Panc1 (cell line): ENCODE results near the gene MAB21L3. TPM values are rescaled to one million over a fixed set of nuclear protein-coding genes. Genes with fewer than 3 reads are reported as not detected.

ENCODE experiments used
- ATAC-seq: fragments of 200-7000 bp; cut with Tn5 transposase; 2 replicates; pipeline ENCODE4 v1.9.1; 2020; ENCODE audit warnings: mild to moderate bottlenecking, moderate library complexity
- BruUV-seq: library from RNA; stranded (reverse); fragments of 400-500 nt; replicated peaks from 2 replicates; lab custom pipeline; 2021; lab: Mats Ljungman, UMichigan
- CTCF ChIA-PET: fragments of 300-600 bp; sonication (Branson Sonifier 250); formaldehyde crosslinking; loops from one replicate; lab custom pipeline; 2022; ENCODE audit warnings: antibody characterized with exemption; lab: Charles Lee
- POLR2A ChIA-PET: fragments of 300-600 bp; sonication (Branson Sonifier 250); formaldehyde crosslinking; loops from one replicate; lab custom pipeline; 2022; ENCODE audit warnings: antibody characterized with exemption; lab: Charles Lee
- DNase-seq: peaks from one replicate; pipeline ENCODE4 v3.0.0-alpha.2; 2010; ENCODE audit warnings: low read depth, low spot score
- H3K27ac ChIP-seq: 2 replicates; pipeline ENCODE4 v1.5.1; 2011; ENCODE audit warnings: mild to moderate bottlenecking, low read length, inconsistent platforms
- H3K27me3 ChIP-seq: fragments of 200-500 bp; sonication (Bioruptor generic); 2 replicates; pipeline ENCODE4 v1.6.0; 2014; ENCODE audit warnings: low read length, inconsistent platforms; ENCODE audit not compliant: control insufficient read depth, insufficient read depth
- H3K36me3 ChIP-seq: fragments of 200-500 bp; sonication (Bioruptor generic); 2 replicates; pipeline ENCODE4 v1.5.1; 2014; ENCODE audit warnings: inconsistent platforms, mild to moderate bottlenecking, low read length, moderate library complexity; ENCODE audit not compliant: control insufficient read depth, insufficient read depth
- H3K4me1 ChIP-seq: 2 replicates; pipeline ENCODE4 v1.5.1; 2011; ENCODE audit warnings: inconsistent platforms, mild to moderate bottlenecking, low read length, moderate library complexity; ENCODE audit not compliant: control insufficient read depth, insufficient read depth
- H3K4me3 ChIP-seq, 2 experiments: 2 replicates each; pipeline ENCODE4 v1.5.1; 2011 to 2012; ENCODE audit warnings: low read depth in 2 of 2, low read length in 2 of 2, mild to moderate bottlenecking in 2 of 2, inconsistent platforms in 1 of 2, moderate library complexity in 1 of 2
- H3K9me3 ChIP-seq: fragments of 200-500 bp; sonication (Bioruptor generic); 2 replicates; pipeline ENCODE4 v1.5.1; 2014; ENCODE audit warnings: low read depth, mild to moderate bottlenecking, inconsistent platforms, low read length, moderate library complexity; ENCODE audit not compliant: control insufficient read depth, insufficient read depth
- CTCF ChIP-seq: fragments of 450-650 bp; IDR thresholded peaks from 2 replicates; pipeline ENCODE4 v1.5.1; 2017; ENCODE audit warnings: mild to moderate bottlenecking
- POLR2AphosphoS5 ChIP-seq: IDR thresholded peaks from 2 replicates; pipeline ENCODE4 v1.6.1; 2012; ENCODE audit warnings: mild to moderate bottlenecking, low read depth, low read length, moderate library complexity
- REST ChIP-seq, 2 experiments: IDR thresholded peaks; 2 replicates each; pipeline ENCODE4 v1.6.1; 2011 to 2012; ENCODE audit warnings: low read depth in 2 of 2, control low read depth in 1 of 2, low read length in 1 of 2, mild to moderate bottlenecking in 1 of 2, moderate library complexity in 1 of 2; ENCODE audit not compliant: insufficient read depth in 1 of 2
- SIN3A ChIP-seq: IDR thresholded peaks from 2 replicates; pipeline ENCODE4 v1.6.1; 2012; ENCODE audit warnings: low read depth, mild to moderate bottlenecking, low read length, moderate library complexity, borderline replicate concordance; ENCODE audit not compliant: insufficient read depth
- TCF7L2 ChIP-seq: IDR thresholded peaks from 2 replicates; pipeline ENCODE4 v1.6.1; 2011; ENCODE audit warnings: mild to moderate bottlenecking, low read depth, low read length, inconsistent platforms
- in situ Hi-C: cut with HindIII; loops from 2 replicates; pipeline ENCODE4 v1.10.0; 2016; ENCODE audit warnings: low sequenced_read_pairs, low pct_unique_long_range_greater_than_20kb
- intact Hi-C: fragments of 100-400 bp; cut with micrococcal nuclease; formaldehyde crosslinking; loops from one replicate; pipeline ENCODE4 v1.10.0; 2022; ENCODE audit not compliant: unreplicated experiment
- total RNA-seq: library from RNA; stranded (reverse); gene quantifications from one replicate; pipeline ENCODE4 v1.2.1, GENCODE V29; 2021; ENCODE audit not compliant: unreplicated experiment

MAB21L3 gene
- total RNA-seq, 1 experiment from 2014 or later = not detected

GRCh38 chr1:116159611-116160010 lies 48.4 kb downstream of the MAB21L3 start:
- ChIA-PET POLR2A (no interaction called here), CTCF (no interaction called here)
- TF ChIP-seq TCF7L2 = no peak
- no peak for TF ChIP-seq CTCF
- no peak for TF ChIP-seq REST (IDR thresholded peaks at IDR 0.05; ENCODE audit: insufficient read depth in 1 of 2, low read depth in 2 of 2, low read length in 1 of 2)
- TF ChIP-seq SIN3A = no peak
- TF ChIP-seq POLR2AphosphoS5 = no peak
- intact Hi-C loops (no loop called here), in situ Hi-C loops (no loop called here)
- no peak for DNase-seq
- Histone ChIP-seq H3K4me3 (no peak overlapping the region), H3K36me3 (no peaks in the 10 kb centered on the region), H3K4me1 (no peaks in the 10 kb centered on the region), H3K27me3 (no peaks in the 10 kb centered on the region), H3K9me3 (no peaks in the 10 kb centered on the region), H3K27ac (no peak overlapping the region)
- BruUV-seq = no TSS peak
- ATAC-seq = no peak

- no peak for ATAC-seq
- Histone ChIP-seq H3K27ac (no peak overlapping the region), H3K36me3 (no peaks in the 10 kb centered on the region), H3K9me3 (no peaks in the 10 kb centered on the region), H3K27me3 (no peaks in the 10 kb centered on the region), H3K4me3 (no peak overlapping the region), H3K4me1 (no peaks in the 10 kb centered on the region)
- ChIA-PET CTCF (no interaction called here), POLR2A (no interaction called here)
- intact Hi-C loops (no loop called here), in situ Hi-C loops (no loop called here)
- BruUV-seq = no TSS peak
- no peak for TF ChIP-seq REST (IDR thresholded peaks at IDR 0.05; ENCODE audit: insufficient read depth in 1 of 2, low read depth in 2 of 2, low read length in 1 of 2)
- TF ChIP-seq SIN3A = no peak
- TF ChIP-seq TCF7L2 = no peak
- no peak for TF ChIP-seq POLR2AphosphoS5
- TF ChIP-seq CTCF = no peak
- DNase-seq = no peak
Observed at GRCh38 chr1:116161390-116161789, 50.2 kb downstream of the MAB21L3 start.
